Activated T-cell treated with anti-CD3 and anti-CD28 coated beads, Interleukin-2, amount 50 U/mL, for 4 hours (primary cell): ENCODE measurements around the gene PDE4D. TPM values are rescaled to one million over a fixed set of nuclear protein-coding genes. Genes with fewer than 3 reads are reported as not detected.
A peak's percentile ranks its signal among the peaks of the same experiment; 100 is the strongest.
"Not testable (repeated sequence)": the region's sequence is repeated elsewhere in the genome, so short reads cannot be mapped to it uniquely, and the experiment has no call there.

Source experiments
- ATAC-seq, 2 donors: fragments of 200-7000 bp; cut with Tn5 transposase; one replicate each; pipeline ENCODE4 v1.10.0; 2021
- DNase-seq: peaks from one replicate; pipeline ENCODE4 v3.0.0-alpha.2; 2020
- H3K27me3 Mint-ChIP-seq: one replicate; pipeline ENCODE4 v1.8.0; 2021; ENCODE audit warnings: low read depth, mixed read lengths
- H3K36me3 Mint-ChIP-seq: one replicate; pipeline ENCODE4 v1.8.0; 2022; ENCODE audit warnings: mixed read lengths; ENCODE audit not compliant: insufficient read depth
- H3K4me1 Mint-ChIP-seq: one replicate; pipeline ENCODE4 v1.8.0; 2021; ENCODE audit warnings: low read depth, mixed read lengths
- H3K4me3 Mint-ChIP-seq: one replicate; pipeline ENCODE4 v1.8.0; 2021; ENCODE audit warnings: mild to moderate bottlenecking, moderate library complexity, mixed read lengths
- H3K9me3 Mint-ChIP-seq: one replicate; pipeline ENCODE4 v1.8.0; 2021; ENCODE audit warnings: mixed read lengths
- total RNA-seq, 3 donors: library from RNA; stranded (reverse); gene quantifications; one replicate each; pipeline ENCODE4 v1.2.1, GENCODE V29; 2021

PDE4D gene
- total RNA-seq, 3 donors from 2014 or later, result 13.9 to 17.1 (median 16.7) TPM

DNA sequence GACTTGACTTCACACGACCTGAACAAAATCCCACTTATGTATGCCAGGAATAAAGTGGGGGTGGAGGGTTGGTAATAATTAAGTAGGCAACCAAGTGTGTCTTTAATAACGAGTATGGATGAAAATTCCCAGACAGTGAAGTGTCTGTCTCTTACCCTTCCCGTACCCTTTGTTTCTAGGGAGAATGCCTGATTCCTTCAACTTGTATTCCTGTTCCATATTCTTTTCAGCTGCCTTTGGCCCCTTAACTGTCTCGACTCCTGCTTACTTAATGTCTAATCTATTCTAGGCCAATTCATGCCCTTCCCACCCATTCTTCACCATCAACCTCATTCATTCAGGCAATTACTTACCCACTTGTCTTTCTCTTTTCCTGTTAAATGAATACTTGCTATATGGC is 930.2 kb downstream of the PDE4D start:
- DNase-seq (no peak), ATAC-seq (no peak)
- Mint-ChIP-seq H3K9me3 (no peaks in the 10 kb centered on the region), H3K4me3 (no peak overlapping the region), H3K27me3 (peaks cover 2% of the 10 kb centered on the region), H3K4me1 (no peaks in the 10 kb centered on the region), H3K36me3 (no peaks in the 10 kb centered on the region)

DNA sequence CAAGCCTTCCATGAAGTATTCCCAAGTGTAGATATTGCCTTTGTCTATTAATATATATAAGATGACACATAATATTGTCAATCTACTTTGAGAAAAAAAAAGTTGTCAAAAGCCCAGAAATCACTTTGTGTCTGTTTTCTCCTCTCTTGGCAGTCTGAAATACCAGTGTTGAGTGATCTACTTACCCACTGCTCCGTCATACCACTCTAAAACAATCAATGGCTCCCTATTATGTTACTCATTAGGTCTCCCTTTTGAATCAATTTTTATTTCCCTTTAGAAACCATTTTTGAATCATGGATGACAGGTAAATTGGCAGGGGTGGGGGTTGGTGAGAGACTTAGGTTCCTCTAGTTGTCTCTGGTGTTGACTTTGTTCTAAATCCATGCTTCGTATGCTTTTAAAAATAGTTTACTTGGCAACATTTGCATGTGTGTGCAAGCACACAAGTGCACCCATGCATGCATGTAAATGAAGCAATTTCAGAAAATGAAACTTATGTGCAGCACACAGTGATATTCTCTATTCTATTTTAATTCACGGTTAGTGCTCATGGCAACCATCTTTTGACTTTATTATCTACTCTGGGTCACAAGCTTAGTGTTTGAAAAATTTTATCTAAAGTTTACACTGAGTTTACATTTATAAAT is 931.8 kb downstream of the PDE4D start:
- DNase-seq (no peak), ATAC-seq (no peak)
- H3K9me3 Mint-ChIP-seq, result no peaks in the 10 kb centered on the region
- H3K27me3 Mint-ChIP-seq, result peaks cover 2% of the 10 kb centered on the region
- no peak overlapping the region for H3K4me3 Mint-ChIP-seq
- H3K4me1 Mint-ChIP-seq, result no peaks in the 10 kb centered on the region
- H3K36me3 Mint-ChIP-seq, result no peaks in the 10 kb centered on the region

GRCh38 chr5:58958701-58959100 is 934.8 kb downstream of the PDE4D start:
- no peak overlapping the region for H3K4me3 Mint-ChIP-seq
- H3K27me3 Mint-ChIP-seq, result peaks cover 2% of the 10 kb centered on the region
- no peaks in the 10 kb centered on the region for H3K36me3 Mint-ChIP-seq
- no peak for ATAC-seq
- no peaks in the 10 kb centered on the region for H3K4me1 Mint-ChIP-seq
- DNase-seq, result no peak
- no peaks in the 10 kb centered on the region for H3K9me3 Mint-ChIP-seq

GRCh38 chr5:58953218-58953617 is 940.3 kb downstream of the PDE4D start:
- ATAC-seq, H3K4me1 Mint-ChIP-seq, H3K4me3 Mint-ChIP-seq, H3K27me3 Mint-ChIP-seq, H3K36me3 Mint-ChIP-seq, DNase-seq, H3K9me3 Mint-ChIP-seq: not testable (repeated sequence)

GRCh38 chr5:58950224-58950623 is 943.3 kb downstream of the PDE4D start:
- H3K27me3 Mint-ChIP-seq, result peaks cover 8% of the 10 kb centered on the region
- DNase-seq (no peak), ATAC-seq (no peak)
- no peak overlapping the region for H3K4me3 Mint-ChIP-seq
- H3K36me3 Mint-ChIP-seq, result no peaks in the 10 kb centered on the region
- H3K9me3 Mint-ChIP-seq, result peaks cover 7% of the 10 kb centered on the region
- no peaks in the 10 kb centered on the region for H3K4me1 Mint-ChIP-seq

- peaks cover 5% of the 10 kb centered on the region for H3K27me3 Mint-ChIP-seq
- no peaks in the 10 kb centered on the region for H3K9me3 Mint-ChIP-seq
- no peaks in the 10 kb centered on the region for H3K36me3 Mint-ChIP-seq
- H3K4me1 Mint-ChIP-seq, result no peaks in the 10 kb centered on the region
- ATAC-seq (no peak), DNase-seq (no peak)
- no peak overlapping the region for H3K4me3 Mint-ChIP-seq
Observed at GRCh38 chr5:58946230-58946629, 947.3 kb downstream of the PDE4D start.

- Mint-ChIP-seq H3K36me3 (no peaks in the 10 kb centered on the region), H3K9me3 (no peaks in the 10 kb centered on the region), H3K4me3 (no peak overlapping the region), H3K27me3 (peaks cover 3% of the 10 kb centered on the region), H3K4me1 (no peaks in the 10 kb centered on the region)
- ATAC-seq (no peak), DNase-seq (no peak)
Observed at GRCh38 chr5:58944221-58944620, 949.3 kb downstream of the PDE4D start.

GRCh38 chr5:58940446-58940845 is 953.1 kb downstream of the PDE4D start:
- no peaks in the 10 kb centered on the region for H3K36me3 Mint-ChIP-seq
- H3K4me3 Mint-ChIP-seq, result no peak overlapping the region
- no peaks in the 10 kb centered on the region for H3K9me3 Mint-ChIP-seq
- ATAC-seq (no peak), DNase-seq (no peak)
- no peaks in the 10 kb centered on the region for H3K4me1 Mint-ChIP-seq
- H3K27me3 Mint-ChIP-seq, result peaks cover 1% of the 10 kb centered on the region

DNA sequence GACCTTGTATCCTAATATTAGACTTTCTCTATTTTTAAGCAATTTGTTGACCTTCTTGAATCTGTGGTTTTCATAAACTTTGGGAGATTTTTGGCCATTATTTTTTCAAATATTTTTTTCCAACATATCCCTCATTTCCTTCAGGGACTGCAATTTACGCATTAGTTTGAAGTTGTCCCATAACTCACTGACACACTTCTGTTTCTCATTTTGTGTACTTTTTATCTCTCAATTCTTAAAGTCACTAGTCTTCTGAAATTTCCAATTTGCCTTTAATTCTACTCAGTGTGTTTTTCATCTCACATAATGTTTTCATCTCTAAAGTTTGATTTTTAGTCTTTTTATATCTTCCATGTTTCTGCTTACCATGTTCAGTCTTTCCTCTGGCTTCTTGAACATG is 953.9 kb downstream of the PDE4D start:
- no peaks in the 10 kb centered on the region for H3K36me3 Mint-ChIP-seq
- DNase-seq, result no peak
- H3K9me3 Mint-ChIP-seq, result no peaks in the 10 kb centered on the region
- peaks cover 6% of the 10 kb centered on the region for H3K4me1 Mint-ChIP-seq
- no peak overlapping the region for H3K4me3 Mint-ChIP-seq
- ATAC-seq, result no peak
- peaks cover 1% of the 10 kb centered on the region for H3K27me3 Mint-ChIP-seq

DNA sequence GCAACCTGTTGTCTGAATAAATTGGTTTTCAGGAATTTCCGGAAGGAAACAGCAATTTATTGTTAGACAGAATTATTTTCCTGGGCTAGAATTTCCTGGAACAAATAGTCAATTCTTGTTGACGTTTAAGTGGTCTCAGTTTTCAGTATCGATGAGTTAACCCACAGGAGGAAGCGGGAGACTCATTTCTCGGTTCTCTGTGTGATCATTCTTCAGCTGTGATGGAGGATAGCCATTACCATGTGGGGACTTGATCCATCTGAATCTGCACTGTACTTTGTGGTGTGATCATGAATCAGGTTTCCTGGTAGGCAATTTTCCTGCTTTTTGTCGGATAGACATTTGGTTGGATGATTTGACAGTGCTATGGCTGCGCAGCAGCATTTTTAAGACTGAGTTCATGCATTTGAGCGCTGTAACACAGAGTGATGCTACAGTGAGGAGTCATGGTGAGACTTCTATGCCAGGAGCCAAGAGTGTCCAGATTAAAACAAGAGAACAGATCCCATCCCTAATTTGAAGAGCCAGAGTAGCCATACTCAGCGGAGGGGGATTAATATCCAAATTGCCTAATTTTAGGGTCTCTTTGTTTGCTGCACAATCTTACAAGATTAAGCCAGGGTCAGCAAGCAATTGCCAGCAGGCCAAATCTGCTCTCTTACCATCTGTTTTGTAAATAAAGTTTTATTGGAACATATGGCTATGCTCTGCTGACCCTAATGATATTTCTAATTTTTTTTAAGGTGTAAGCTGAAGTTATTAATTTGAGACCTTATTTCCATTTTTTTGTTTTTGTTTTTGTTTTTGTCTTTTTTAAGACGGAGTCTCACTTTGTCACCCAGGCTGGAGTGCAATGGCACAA is 954.7 kb downstream of the PDE4D start:
- ATAC-seq (no peak), DNase-seq (no peak)
- H3K9me3 Mint-ChIP-seq, result no peaks in the 10 kb centered on the region
- H3K27me3 Mint-ChIP-seq, result peaks cover 1% of the 10 kb centered on the region
- H3K36me3 Mint-ChIP-seq, result no peaks in the 10 kb centered on the region
- no peak overlapping the region for H3K4me3 Mint-ChIP-seq
- peaks cover 15% of the 10 kb centered on the region for H3K4me1 Mint-ChIP-seq

GRCh38 chr5:58937031-58937681 is 956.4 kb downstream of the PDE4D start:
- DNase-seq, result no peak
- Mint-ChIP-seq H3K27me3 (peaks cover 1% of the 10 kb centered on the region), H3K4me1 (peaks cover 23% of the 10 kb centered on the region), H3K36me3 (no peaks in the 10 kb centered on the region), H3K4me3 (no peak overlapping the region), H3K9me3 (no peaks in the 10 kb centered on the region)
- ATAC-seq, result no peak

- peaks cover 24% of the 10 kb centered on the region for H3K4me1 Mint-ChIP-seq
- peaks cover 1% of the 10 kb centered on the region for H3K27me3 Mint-ChIP-seq
- peak overlapping the region; percentile 1 for H3K4me3 Mint-ChIP-seq
- H3K9me3 Mint-ChIP-seq, result no peaks in the 10 kb centered on the region
- DNase-seq, result no peak
- no peak for ATAC-seq
- no peaks in the 10 kb centered on the region for H3K36me3 Mint-ChIP-seq
Observed at GRCh38 chr5:58934629-58935097, 958.9 kb downstream of the PDE4D start.

GRCh38 chr5:58933891-58934628 is 959.5 kb downstream of the PDE4D start:
- Mint-ChIP-seq H3K36me3 (no peaks in the 10 kb centered on the region), H3K9me3 (no peaks in the 10 kb centered on the region), H3K4me1 (peaks cover 24% of the 10 kb centered on the region), H3K4me3 (peak overlapping the region; percentile 1), H3K27me3 (peaks cover 1% of the 10 kb centered on the region)
- DNase-seq (peak; percentile 17), ATAC-seq (peak; percentile 77 to 81)

DNA sequence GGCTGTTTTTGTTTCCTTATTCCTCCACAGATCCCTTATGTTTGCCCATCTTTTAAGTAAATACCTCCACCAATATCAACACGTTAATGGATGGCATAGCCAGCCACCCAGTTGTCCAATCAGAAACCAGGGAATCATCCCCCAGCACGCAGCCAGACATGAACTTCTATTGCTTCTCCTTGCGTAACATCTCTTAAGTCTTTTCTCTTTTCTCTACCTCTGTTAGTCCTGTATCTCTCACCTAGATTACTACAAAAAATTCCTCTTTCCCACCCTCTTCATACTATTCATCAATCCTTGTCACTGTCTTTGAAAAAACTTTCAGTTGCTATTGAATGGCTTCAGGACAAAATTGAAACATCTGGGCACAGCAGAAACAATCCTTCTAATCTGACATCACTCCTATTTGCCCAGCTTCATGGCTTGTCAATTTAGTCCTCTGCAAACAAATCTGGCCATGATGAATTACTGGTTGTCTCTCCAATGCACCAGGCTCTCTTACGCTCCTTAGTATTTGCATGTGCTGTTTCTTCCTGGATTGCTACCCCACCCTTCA is 961.4 kb downstream of the PDE4D start:
- ATAC-seq, result no peak
- H3K4me3 Mint-ChIP-seq, result no peak overlapping the region
- DNase-seq, result no peak
- H3K27me3 Mint-ChIP-seq, result no peaks in the 10 kb centered on the region
- H3K36me3 Mint-ChIP-seq, result no peaks in the 10 kb centered on the region
- H3K9me3 Mint-ChIP-seq, result no peaks in the 10 kb centered on the region
- H3K4me1 Mint-ChIP-seq, result peaks cover 28% of the 10 kb centered on the region
